Measurements from ENCODE around the gene ANKRD1.
"Not testable (repeated sequence)": the region's sequence is repeated elsewhere in the genome, so short reads cannot be mapped to it uniquely, and the experiment has no call there.

Gene ANKRD1

DNA sequence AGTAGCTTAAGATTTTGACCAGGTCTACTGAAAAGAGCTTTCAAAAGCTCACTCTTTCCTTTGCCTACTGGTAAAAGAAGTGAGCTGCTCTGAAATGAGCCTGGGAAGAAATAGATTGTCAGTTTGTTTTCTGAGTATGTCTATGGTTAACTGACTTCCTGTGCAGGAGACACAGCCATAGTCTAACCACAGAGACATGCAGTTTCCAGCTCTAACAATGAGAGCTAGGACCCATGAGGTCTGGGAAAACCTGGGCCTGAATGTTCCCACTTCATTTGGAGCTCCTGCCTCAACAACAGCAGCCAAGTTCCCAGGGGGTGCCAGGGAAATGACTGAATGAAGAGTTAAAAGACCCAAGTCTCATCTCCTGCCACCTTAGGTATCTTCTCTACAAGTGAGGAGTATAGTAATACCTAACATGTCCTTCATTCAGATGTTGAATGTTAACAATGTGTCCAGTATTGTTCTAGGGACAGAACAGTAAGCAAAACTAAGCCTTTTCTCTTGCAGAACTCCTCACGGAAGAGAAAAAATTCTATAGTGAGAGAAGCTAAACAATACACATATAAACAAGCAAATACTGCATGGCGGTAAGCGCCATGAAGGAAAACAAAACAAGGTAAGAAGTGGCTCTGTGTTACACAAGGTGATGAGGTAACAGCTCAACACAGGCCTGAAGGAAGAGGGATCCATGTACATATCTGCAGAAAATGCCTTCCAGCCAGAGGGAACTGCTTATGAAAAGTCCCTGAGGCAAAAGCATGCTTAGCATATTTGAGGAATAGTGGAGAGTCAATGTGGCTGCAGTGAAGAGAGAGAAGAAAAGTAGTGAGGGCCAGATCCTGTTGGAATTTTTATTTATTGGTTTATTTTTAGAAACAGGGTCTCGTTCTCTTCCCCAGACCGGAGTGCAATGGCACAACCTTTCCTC lies 26.4 kb upstream of the ANKRD1 start:
- TF ChIP-seq, protein P1, sequence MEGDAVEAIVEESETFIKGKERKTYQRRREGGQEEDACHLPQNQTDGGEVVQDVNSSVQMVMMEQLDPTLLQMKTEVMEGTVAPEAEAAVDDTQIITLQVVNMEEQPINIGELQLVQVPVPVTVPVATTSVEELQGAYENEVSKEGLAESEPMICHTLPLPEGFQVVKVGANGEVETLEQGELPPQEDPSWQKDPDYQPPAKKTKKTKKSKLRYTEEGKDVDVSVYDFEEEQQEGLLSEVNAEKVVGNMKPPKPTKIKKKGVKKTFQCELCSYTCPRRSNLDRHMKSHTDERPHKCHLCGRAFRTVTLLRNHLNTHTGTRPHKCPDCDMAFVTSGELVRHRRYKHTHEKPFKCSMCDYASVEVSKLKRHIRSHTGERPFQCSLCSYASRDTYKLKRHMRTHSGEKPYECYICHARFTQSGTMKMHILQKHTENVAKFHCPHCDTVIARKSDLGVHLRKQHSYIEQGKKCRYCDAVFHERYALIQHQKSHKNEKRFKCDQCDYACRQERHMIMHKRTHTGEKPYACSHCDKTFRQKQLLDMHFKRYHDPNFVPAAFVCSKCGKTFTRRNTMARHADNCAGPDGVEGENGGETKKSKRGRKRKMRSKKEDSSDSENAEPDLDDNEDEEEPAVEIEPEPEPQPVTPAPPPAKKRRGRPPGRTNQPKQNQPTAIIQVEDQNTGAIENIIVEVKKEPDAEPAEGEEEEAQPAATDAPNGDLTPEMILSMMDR (IDR thresholded peaks at IDR 0.05; ENCODE audit: borderline replicate concordance, control extremely low read depth, extremely low read depth, insufficient read depth, missing control alignments), result no peak
- in situ Hi-C loops (cut with MboI; ENCODE audit: low sequenced_read_pairs, unreplicated experiment), result no loop called here
- DNase-seq (ENCODE audit: low spot score), result peak; percentile 29

DNA sequence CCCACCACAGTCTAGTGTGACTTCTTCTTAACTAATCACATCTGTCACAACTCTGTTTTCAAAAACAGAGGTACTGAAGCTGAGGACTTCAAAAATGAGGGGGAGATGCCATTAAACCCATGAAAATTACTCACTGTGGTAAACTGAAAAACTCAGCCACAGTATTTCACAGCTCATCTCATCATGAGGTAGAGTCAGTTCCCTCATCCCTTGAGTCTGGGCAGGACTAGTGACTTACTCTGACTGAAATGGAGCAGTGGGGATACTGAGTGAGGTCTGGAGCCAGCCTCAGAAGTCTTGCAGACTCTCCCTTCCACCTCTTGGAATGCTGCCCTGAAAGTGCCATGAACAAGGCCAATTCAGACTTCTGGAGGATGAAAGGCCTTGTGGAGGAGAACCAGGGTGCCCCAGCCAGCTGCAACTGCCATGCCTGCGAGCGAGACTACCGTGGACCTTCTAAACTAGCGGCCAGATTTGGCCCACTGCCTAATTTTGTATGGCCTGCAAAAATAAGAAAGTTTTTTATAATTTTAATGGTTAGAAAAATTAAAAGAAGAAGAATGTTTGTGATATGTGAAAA lies 24.7 kb upstream of the ANKRD1 start:
- TF ChIP-seq, protein P1 (IDR thresholded peaks at IDR 0.05; ENCODE audit: borderline replicate concordance, control extremely low read depth, extremely low read depth, insufficient read depth, missing control alignments), result no peak
- in situ Hi-C loops (cut with MboI; ENCODE audit: low sequenced_read_pairs, unreplicated experiment), result no loop called here
- DNase-seq (ENCODE audit: low spot score), result no peak

GRCh38 chr10:90944749-90945148 lies 23.9 kb upstream of the ANKRD1 start:
- TF ChIP-seq, protein P1 (IDR thresholded peaks at IDR 0.05; ENCODE audit: borderline replicate concordance, control extremely low read depth, extremely low read depth, insufficient read depth, missing control alignments), result no peak
- in situ Hi-C loops (cut with MboI; ENCODE audit: low sequenced_read_pairs, unreplicated experiment), result no loop called here
- no peak for DNase-seq (ENCODE audit: low spot score)

GRCh38 chr10:90942980-90943379 lies 22.1 kb upstream of the ANKRD1 start:
- DNase-seq (ENCODE audit: low spot score); in situ Hi-C loops (cut with MboI; ENCODE audit: low sequenced_read_pairs, unreplicated experiment): not testable (repeated sequence)

- DNase-seq (ENCODE audit: low spot score), result no peak
- in situ Hi-C loops (cut with MboI; ENCODE audit: low sequenced_read_pairs, unreplicated experiment), result no loop called here
- TF ChIP-seq, protein P1 (IDR thresholded peaks at IDR 0.05; ENCODE audit: borderline replicate concordance, control extremely low read depth, extremely low read depth, insufficient read depth, missing control alignments), result no peak
These were observed 18.8 kb upstream of the ANKRD1 start for GRCh38 chr10:90939648-90940047.

DNA sequence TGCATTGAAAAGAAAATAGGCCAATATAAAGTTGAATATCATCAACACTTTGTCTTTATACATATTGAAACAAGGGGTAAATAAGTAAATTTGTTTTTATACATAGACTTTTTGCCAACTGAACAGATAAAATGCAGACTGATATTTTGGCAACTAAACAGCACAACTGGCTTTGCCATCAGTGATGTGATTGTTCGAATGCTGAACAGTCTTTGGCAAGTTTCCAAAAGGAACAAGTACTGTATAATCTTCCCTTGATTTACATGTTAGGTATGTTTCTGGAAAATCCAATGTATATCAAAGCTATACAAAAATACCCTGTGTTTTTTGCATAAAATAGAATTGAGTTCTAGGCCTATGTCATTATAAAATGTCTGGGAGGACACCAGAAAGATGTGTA lies 18.2 kb upstream of the ANKRD1 start:
- no peak for DNase-seq (ENCODE audit: low spot score)
- in situ Hi-C loops (cut with MboI; ENCODE audit: low sequenced_read_pairs, unreplicated experiment), result no loop called here
- TF ChIP-seq, protein P1 (IDR thresholded peaks at IDR 0.05; ENCODE audit: borderline replicate concordance, control extremely low read depth, extremely low read depth, insufficient read depth, missing control alignments), result no peak

GRCh38 chr10:90937645-90938258 lies 16.9 kb upstream of the ANKRD1 start:
- no peak for DNase-seq (ENCODE audit: low spot score)
- TF ChIP-seq, protein P1 (IDR thresholded peaks at IDR 0.05; ENCODE audit: borderline replicate concordance, control extremely low read depth, extremely low read depth, insufficient read depth, missing control alignments), result no peak
- in situ Hi-C loops (cut with MboI; ENCODE audit: low sequenced_read_pairs, unreplicated experiment), result no loop called here

Measured in GM13976 (cell line).